GM12875 (cell line): ENCODE results near the gene SLC9A8.

ENCODE experiments used
- H3K4me3 ChIP-seq: one replicate; pipeline ENCODE4 v1.5.1; 2011; ENCODE audit warnings: low read depth, low read length, control low read depth
- TF ChIP-seq, protein P1 (sequence below): IDR thresholded peaks from 2 replicates; pipeline ENCODE4 v1.5.1; 2011; ENCODE audit warnings: low read depth, mild to moderate bottlenecking, control low read depth, inconsistent platforms, low read length, moderate library complexity, borderline replicate concordance; ENCODE audit not compliant: insufficient read depth

The SLC9A8 gene

DNA sequence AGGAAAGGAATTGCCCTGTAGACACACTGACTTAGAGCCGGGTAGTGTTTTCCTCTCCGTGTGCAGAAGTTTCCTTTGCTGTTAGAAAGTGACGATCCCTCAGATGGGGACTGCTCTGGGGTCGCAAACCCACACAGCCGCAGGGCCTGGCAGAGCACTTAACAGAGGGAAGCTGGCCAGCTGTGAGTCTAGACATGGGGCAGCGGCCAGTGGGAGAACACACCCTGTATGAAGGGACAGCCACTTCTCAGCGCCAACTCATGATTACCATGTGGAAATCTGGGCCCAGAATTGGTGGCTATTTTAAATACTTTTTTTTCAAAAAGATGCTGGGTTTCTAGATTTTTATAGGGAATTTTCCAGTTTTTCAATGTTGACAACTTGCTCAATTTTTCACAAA lies 39.4 kb downstream of the SLC9A8 start:
- TF ChIP-seq, protein P1, sequence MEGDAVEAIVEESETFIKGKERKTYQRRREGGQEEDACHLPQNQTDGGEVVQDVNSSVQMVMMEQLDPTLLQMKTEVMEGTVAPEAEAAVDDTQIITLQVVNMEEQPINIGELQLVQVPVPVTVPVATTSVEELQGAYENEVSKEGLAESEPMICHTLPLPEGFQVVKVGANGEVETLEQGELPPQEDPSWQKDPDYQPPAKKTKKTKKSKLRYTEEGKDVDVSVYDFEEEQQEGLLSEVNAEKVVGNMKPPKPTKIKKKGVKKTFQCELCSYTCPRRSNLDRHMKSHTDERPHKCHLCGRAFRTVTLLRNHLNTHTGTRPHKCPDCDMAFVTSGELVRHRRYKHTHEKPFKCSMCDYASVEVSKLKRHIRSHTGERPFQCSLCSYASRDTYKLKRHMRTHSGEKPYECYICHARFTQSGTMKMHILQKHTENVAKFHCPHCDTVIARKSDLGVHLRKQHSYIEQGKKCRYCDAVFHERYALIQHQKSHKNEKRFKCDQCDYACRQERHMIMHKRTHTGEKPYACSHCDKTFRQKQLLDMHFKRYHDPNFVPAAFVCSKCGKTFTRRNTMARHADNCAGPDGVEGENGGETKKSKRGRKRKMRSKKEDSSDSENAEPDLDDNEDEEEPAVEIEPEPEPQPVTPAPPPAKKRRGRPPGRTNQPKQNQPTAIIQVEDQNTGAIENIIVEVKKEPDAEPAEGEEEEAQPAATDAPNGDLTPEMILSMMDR = no peak
- no peak overlapping the region for H3K4me3 ChIP-seq

DNA sequence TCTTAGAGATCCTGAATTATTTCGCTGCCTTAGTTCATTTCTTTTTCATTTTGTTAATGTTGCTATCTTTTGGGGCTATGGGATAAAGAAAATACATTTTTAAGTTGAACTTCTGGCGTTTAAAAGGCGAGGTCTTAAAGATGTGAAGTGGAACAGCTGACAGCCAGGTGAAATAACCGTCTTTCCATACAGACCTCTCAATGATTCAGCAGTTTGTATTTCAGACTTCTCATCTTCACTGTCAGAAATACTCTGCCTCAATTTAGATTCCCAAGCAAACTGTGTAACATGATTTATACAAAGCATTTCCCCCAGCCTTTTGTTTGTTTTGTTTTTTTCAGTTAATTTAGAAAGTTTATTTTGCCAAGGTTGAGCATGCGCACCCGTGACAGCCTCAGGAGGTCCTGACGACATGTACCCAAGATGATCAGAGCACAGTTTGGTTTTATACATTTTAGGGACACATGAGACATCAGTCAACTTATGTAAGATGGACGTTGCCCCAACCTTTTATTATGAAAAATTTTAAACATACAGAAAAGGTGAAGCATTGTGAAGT lies 40.0 kb downstream of the SLC9A8 start:
- H3K4me3 ChIP-seq = no peak overlapping the region
- TF ChIP-seq, protein P1 = no peak

DNA sequence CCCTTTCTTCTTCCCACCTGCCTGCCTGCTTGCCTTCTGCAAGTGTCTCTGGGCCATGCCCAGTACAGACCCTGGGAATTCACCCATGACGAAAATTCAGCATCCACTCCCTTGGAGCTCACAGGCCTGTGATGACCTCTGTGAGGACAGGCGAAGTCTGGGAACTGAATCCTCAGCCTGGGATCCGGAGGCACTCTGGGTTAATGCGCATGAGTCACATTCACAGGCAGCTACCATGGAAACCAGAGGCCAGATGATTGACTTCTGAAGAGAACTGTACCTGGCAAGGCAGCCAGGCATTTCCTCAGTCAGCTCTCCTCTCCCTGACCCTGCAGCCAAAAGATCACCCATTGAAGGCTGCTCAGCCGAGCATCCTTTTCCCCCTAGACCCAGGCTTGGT lies 41.0 kb downstream of the SLC9A8 start:
- H3K4me3 ChIP-seq = no peak overlapping the region
- TF ChIP-seq, protein P1 = no peak

DNA sequence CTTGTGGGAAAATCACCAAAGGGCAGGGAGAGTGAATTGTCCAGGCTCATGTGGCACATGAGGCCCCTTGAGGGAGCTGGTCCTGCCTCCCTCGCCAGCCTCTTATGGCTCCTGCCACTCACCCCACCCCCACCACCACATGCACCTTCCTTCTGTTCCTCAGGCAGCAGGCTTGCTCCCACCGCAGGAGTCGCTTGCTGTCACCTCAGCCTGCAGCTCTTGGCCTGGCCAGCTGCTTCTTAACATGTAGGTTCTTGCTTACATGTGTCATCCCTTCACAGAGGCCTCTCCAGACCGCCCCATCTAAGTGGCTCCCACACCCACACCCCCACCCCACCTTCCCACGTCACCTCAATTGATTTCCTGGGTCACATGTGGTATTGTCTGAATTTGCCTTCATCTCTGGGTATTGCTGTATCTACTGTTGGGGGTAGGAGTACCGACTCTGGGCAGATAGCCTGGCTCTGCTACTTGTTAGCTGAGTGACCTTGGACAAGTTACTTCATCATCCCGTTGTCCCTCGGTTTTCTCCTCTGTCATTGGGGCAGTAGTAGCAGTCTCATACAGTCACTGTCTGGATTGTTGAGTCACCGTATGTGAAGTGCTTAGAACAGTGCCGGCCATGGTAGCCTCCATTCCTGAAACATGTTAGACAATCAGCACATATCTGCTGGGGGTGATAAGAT lies 41.7 kb downstream of the SLC9A8 start:
- no peak overlapping the region for H3K4me3 ChIP-seq
- TF ChIP-seq, protein P1 = no peak

DNA sequence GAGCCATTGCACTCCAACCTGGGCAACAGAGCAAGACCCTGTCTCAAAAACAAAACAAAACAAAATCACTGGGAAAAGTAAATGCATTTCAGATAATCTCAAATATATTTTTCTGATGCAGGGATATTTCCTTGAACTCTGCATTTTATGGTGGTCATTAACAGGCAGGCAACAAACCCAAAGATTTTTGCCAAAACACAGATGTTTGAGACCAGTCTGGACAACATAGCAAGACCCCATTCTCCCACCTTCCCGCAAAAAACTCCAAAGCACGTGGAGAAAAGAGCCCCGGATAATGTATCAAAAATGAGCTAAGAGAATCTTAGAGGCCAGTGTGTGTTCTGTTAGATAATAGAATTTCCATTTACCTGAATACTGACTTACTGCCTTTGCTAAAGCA lies 44.3 kb downstream of the SLC9A8 start:
- TF ChIP-seq, protein P1 = no peak
- no peak overlapping the region for H3K4me3 ChIP-seq

DNA sequence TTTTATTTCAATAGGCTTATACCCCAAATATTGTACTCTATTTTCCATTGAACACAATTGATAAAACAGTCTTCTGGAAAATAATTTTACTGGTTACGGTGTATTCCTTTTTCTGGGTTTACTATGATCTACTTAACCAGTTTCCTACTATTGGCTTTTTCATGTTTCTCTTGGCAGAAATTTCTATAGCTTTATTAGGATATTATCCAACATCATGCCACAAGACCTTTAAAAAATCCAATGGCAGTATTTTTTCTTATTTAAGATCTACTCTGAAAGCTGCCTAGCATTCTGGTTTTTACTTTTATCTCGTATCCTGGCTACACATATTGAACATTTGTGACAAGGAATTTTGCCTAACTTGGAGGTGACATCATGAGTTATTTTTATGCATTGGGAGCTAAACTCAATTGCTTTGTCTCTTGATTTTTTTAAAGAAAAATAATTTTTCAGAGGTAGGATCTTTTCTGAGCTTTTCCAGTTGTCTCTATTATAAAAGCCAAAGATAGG lies 45.5 kb downstream of the SLC9A8 start:
- no peak overlapping the region for H3K4me3 ChIP-seq
- TF ChIP-seq, protein P1 = no peak

DNA sequence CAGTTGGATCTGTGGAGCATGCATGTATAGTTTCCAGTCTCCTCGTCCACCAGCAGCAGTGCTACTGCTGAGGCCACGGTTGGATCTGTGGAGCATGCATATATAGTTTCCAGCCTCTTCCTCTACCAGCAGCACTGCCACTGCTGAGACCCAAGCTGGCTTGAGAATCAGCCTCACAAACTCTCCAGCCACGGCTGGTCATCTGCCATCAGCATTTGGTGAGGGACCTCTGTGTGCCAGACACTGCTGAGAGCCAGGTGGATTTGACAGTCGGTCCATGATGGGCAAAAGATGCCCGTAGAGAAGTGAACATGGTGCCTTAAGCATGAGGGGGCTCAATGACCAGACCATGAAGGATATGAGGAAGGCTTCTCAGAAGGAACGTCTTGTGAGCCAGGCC lies 46.4 kb downstream of the SLC9A8 start:
- no peak overlapping the region for H3K4me3 ChIP-seq
- TF ChIP-seq, protein P1 = no peak
